Stomach (tissue), 9 donors: ENCODE data around the gene ZFTA. TPM values are rescaled to one million over a fixed set of nuclear protein-coding genes. Genes with fewer than 3 reads are reported as not detected.
A peak's percentile ranks its signal among the peaks of the same experiment; 100 is the strongest.
"Not testable (repeated sequence)": the region's sequence is repeated elsewhere in the genome, so short reads cannot be mapped to it uniquely, and the experiment has no call there.

Experiments
- DNase-seq, 2 donors: peaks; one replicate each; pipeline versions ENCODE4 v3.0.0 to v3.0.0-alpha.2; 2013 to 2019
- H3K27ac ChIP-seq, 5 donors: fragments of 200-600 bp in 4 of 5; sonication (generic) in 4 of 5; one replicate each; pipeline ENCODE4 v1.5.1; 2013 to 2019; ENCODE audit warnings: mild to moderate bottlenecking in 1 of 5, moderate library complexity in 1 of 5
- H3K27me3 ChIP-seq, 3 donors: fragments of 200-600 bp; sonication (generic); one replicate each; pipeline ENCODE4 v1.5.1; 2017 to 2019; ENCODE audit warnings: mixed run types in 1 of 3
- H3K36me3 ChIP-seq, 4 donors: fragments of 200-600 bp; sonication (generic); 1 replicate in 3 of 4; 2 replicates in 1 of 4; pipeline ENCODE4 v1.5.1; 2016 to 2019
- H3K4me1 ChIP-seq, 4 donors: fragments of 200-600 bp; sonication (generic); one replicate each; pipeline ENCODE4 v1.5.1; 2016 to 2019
- H3K4me3 ChIP-seq, 4 donors: fragments of 200-600 bp; sonication (generic) in 3 of 4; one replicate each; pipeline ENCODE4 v1.5.1; 2016 to 2019; ENCODE audit warnings: mild to moderate bottlenecking in 1 of 4
- H3K9me3 ChIP-seq, 4 donors: fragments of 200-600 bp; sonication (generic); one replicate each; pipeline ENCODE4 v1.5.1; 2016 to 2019
- EP300 ChIP-seq: sonication (generic); formaldehyde crosslinking; IDR thresholded peaks from one replicate; pipeline ENCODE4 v1.6.1; 2017; ENCODE audit warnings: antibody characterized with exemption
- POLR2A ChIP-seq, 4 donors: fragments of 450-650 bp; IDR thresholded peaks; one replicate each; pipeline ENCODE4 v1.6.1; 2016; ENCODE audit warnings: antibody characterized with exemption in 4 of 4, control low read depth in 2 of 4, mild to moderate bottlenecking in 1 of 4, moderate library complexity in 1 of 4
- POLR2AphosphoS5 ChIP-seq, 3 donors: sonication (generic); formaldehyde crosslinking; IDR thresholded peaks; one replicate each; pipeline ENCODE4 v1.6.1; 2016; ENCODE audit warnings: antibody characterized with exemption in 3 of 3
- WGBS, 5 donors: extraction: QIAGEN DNeasy Blood & Tissue Kit in 3 of 5; methylation state at CpG; one replicate each; pipeline versions ENCODE4 v1.1.5 to v1.1.7; 2013 to 2018; 5-methylcytosine and 5-hydroxymethylcytosine counted together
- intact Hi-C: fragments of 100-400 bp; cut with DNase I; formaldehyde crosslinking; loops from one replicate; pipeline ENCODE4 v1.15.1; 2023; ENCODE audit warnings: low total_unique reads
- polyA plus RNA-seq, 3 donors: library from polyadenylated mRNA; stranded (reverse); fragments of 200-250 nt; gene quantifications; one replicate each; pipeline ENCODE4 v1.2.3, GENCODE V29; 2013
- total RNA-seq, 5 donors: library from RNA; depleted of rRNA; stranded (reverse); fragments of >200 nt; gene quantifications; one replicate each; pipeline versions ENCODE4 v1.1.0 to v1.2.3, GENCODE V29; 2014 to 2016
- TF ChIP-seq, protein P1 (sequence below), 7 experiments: fragments of 450-650 bp in 4 of 7; fragments of 200-600 bp in 3 of 7; sonication (generic) in 3 of 7; IDR thresholded peaks; one replicate each; pipeline ENCODE4 v1.5.1; 2016 to 2019; ENCODE audit warnings: antibody characterized with exemption in 7 of 7, control low read depth in 2 of 7, mild to moderate bottlenecking in 1 of 7
- donor health status: healthy with polysubstance abuse.
- donor health status: Bipolar disorder and iron deficiency.
- donor health status: healthy.

The ZFTA gene
- total and polyA plus RNA-seq, 8 donors = 1.8 to 16.8 (median 5.8) TPM

DNA sequence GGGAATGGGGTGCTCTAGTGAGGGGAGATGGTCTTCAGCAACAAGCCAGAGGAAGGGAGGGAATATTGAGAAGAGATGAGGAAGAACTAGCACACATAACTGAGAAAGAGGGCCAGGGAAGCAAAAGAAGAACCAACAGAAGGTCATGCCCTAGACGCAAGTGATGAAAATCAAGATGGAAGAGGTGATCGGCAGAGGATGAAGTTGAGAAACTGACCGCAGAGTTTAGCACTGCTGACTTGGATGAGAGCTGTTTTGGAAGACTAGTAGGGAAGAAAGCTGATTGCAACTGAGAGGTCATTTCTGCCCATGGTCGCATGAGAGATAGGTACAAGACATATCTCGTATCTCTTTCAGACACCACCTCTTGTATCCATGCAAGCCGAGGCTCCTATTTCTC lies 47.6 kb upstream of the ZFTA start:
- 92 to 95% (median 94%) methylated on average over 6 of the region's 6 CpGs for WGBS, 5 donors
- TF ChIP-seq EP300 (no peak), POLR2A (IDR thresholded peaks at IDR 0.05) (no peak)
- DNase-seq = no peak
- intact Hi-C loops = no loop called here
- Histone ChIP-seq H3K36me3 (peaks cover 36 to 48% (median 46%) of the 10 kb centered on the region in 4 donors), H3K4me1 (peaks cover 8 to 38% (median 28%) of the 10 kb centered on the region in 4 donors), H3K27ac (no peak overlapping the region), H3K4me3 (no peak overlapping the region), H3K27me3 (no peaks in the 10 kb centered on the region), H3K9me3 (no peaks in the 10 kb centered on the region)

- intact Hi-C loops = no loop called here
- WGBS, 5 donors = 11 to 21% (median 19%) methylated on average over 7 of the region's 7 CpGs
Measured at GRCh38 chr11:63814383-63814736, 45.8 kb upstream of the ZFTA start.

DNA sequence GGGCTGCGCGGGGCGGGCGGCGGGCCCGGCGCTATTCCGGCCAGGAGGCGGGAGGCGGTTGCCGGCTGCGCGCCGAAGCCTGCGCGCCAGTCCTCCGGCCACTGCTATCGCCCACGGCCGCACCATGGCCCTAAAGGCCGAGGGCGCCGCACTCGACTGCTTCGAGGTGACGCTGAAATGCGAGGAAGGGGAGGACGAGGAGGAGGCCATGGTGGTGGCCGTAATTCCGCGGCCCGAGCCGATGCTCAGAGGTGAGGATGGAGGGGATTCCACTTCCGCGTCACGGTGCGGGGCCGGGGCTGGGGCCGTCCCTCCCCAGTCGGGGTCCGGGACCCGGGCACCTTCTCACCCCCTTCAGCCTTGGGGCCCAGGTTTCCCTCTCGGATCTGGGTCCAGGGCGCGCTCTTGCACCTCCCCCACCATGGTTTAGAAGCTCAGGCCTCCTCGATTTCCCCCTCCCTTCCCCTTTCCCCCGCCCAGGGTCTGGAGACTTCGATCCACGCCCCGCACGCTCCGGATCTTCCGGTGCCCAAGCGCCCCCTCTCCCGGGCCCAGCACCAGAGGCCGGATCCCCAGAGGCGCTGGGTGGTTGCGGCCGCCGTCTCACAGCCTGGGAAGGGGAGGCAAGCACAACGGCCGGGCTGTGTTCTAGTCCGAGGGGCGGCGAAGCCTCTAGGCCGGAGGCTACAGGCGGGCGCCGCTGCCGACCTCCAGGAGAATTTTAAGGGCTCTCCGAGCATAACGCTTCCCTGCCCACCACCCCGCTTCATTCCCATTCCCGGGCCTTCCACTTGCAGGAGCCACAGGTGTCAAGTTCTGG lies 45.2 kb upstream of the ZFTA start:
- no peak for TF ChIP-seq EP300
- TF ChIP-seq POLR2AphosphoS5 (IDR thresholded peaks at IDR 0.05) = no peak
- TF ChIP-seq, protein P1, sequence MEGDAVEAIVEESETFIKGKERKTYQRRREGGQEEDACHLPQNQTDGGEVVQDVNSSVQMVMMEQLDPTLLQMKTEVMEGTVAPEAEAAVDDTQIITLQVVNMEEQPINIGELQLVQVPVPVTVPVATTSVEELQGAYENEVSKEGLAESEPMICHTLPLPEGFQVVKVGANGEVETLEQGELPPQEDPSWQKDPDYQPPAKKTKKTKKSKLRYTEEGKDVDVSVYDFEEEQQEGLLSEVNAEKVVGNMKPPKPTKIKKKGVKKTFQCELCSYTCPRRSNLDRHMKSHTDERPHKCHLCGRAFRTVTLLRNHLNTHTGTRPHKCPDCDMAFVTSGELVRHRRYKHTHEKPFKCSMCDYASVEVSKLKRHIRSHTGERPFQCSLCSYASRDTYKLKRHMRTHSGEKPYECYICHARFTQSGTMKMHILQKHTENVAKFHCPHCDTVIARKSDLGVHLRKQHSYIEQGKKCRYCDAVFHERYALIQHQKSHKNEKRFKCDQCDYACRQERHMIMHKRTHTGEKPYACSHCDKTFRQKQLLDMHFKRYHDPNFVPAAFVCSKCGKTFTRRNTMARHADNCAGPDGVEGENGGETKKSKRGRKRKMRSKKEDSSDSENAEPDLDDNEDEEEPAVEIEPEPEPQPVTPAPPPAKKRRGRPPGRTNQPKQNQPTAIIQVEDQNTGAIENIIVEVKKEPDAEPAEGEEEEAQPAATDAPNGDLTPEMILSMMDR (IDR thresholded peaks at IDR 0.05) = no peak
- TF ChIP-seq POLR2A (IDR thresholded peaks at IDR 0.05) = no peak
- 0 to 1% (median 1%) methylated on average over 50 to 70 of the region's 74 CpGs for WGBS, 5 donors
- Histone ChIP-seq H3K27me3 (no peaks in the 10 kb centered on the region), H3K27ac (peak overlapping the region; percentile 66 to 88 (median 82)), H3K9me3 (no peaks in the 10 kb centered on the region), H3K4me3 (peak overlapping the region; percentile 91 to 99 (median 95)), H3K36me3 (peaks cover 20 to 25% (median 22%) of the 10 kb centered on the region in 4 donors), H3K4me1 (peaks cover 8 to 38% (median 28%) of the 10 kb centered on the region in 4 donors)
- DNase-seq = peak; percentile 33 to 86
- intact Hi-C loops = no loop called here

More at GRCh38 chr11:63814383-63814736, 45.8 kb upstream of the ZFTA start:
- Histone ChIP-seq H3K4me3 (peak overlapping the region; percentile 91 to 99 (median 95)), H3K36me3 (peaks cover 25 to 31% (median 28%) of the 10 kb centered on the region in 4 donors), H3K27me3 (no peaks in the 10 kb centered on the region), H3K27ac (peak overlapping the region in 3 of 5 donors; percentile 82 to 88 (median 85)), H3K4me1 (peaks cover 8 to 38% (median 28%) of the 10 kb centered on the region in 4 donors), H3K9me3 (no peaks in the 10 kb centered on the region)
- TF ChIP-seq EP300 = no peak
- no peak for TF ChIP-seq POLR2A (IDR thresholded peaks at IDR 0.05)
- DNase-seq = no peak

DNA sequence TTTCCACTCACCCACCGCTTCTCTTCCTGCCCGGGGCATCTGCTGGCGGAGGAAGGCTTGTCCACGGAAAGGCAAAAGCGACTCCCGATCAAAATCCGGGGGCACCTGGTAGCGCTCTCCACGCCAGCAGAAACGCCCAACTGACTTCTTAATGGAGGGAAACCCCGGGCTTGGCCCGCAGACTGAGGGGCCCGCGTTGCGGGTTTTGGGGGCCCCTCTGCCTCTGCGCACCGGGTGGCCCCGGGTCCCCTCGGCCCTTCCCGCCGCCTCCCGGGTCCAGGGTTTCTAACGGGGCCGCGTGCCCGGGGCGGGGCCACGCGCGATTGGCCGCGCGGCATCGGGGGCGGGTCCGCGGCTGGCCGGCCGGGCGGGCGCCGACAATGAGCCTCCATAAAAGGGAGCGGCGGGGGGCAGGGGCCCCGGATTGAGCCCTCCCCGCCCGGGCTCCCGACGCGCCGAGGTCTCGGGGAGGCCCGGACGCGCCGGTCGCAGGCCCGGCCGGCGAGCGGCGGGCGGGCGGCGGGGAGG lies 44.5 kb upstream of the ZFTA start, which contains the start of gene SPINDOC:
TSS of gene SPINDOC (plus strand) at position 422 of the 528 bp plus-strand sequence. CDS start 231 bp downstream, outside the sequence.
- peak within 1 kb of the TSS; percentile 66 to 88 (median 82) for H3K27ac ChIP-seq
- no peaks in the 10 kb centered on the region for H3K27me3 ChIP-seq
- H3K4me3 ChIP-seq = peak within 1 kb of the TSS; percentile 91 to 99 (median 95)
- intact Hi-C loops = no loop called here
- H3K36me3 ChIP-seq = peaks cover 13 to 19% (median 15%) of the 10 kb centered on the region in 4 donors
- H3K4me1 ChIP-seq = peaks cover 8 to 38% (median 28%) of the 10 kb centered on the region in 4 donors
- TF ChIP-seq, protein P1 (IDR thresholded peaks at IDR 0.05) = no peak
- TF ChIP-seq EP300 (no peak), POLR2AphosphoS5 (IDR thresholded peaks at IDR 0.05) (no peak), POLR2A (IDR thresholded peaks at IDR 0.05) (no peak)
- WGBS, 5 donors = 0 to 3% (median 1%) methylated on average over 13 to 59 of the region's 65 CpGs
- DNase-seq = peak; percentile 80 to 91
- no peaks in the 10 kb centered on the region for H3K9me3 ChIP-seq

GRCh38 chr11:63811522-63811921 lies 42.9 kb upstream of the ZFTA start:
- peaks cover 8 to 34% (median 28%) of the 10 kb centered on the region in 4 donors for H3K4me1 ChIP-seq
- no peak overlapping the region for H3K27ac ChIP-seq
- intact Hi-C loops = no loop called here
- H3K27me3 ChIP-seq = no peaks in the 10 kb centered on the region
- 79 to 92% (median 82%) methylated on average over 3 of the region's 3 CpGs for WGBS, 5 donors
- TF ChIP-seq, protein P1 (IDR thresholded peaks at IDR 0.05) = no peak
- TF ChIP-seq POLR2AphosphoS5 (IDR thresholded peaks at IDR 0.05) (no peak), POLR2A (IDR thresholded peaks at IDR 0.05) (no peak), EP300 (no peak)
- H3K4me3 ChIP-seq = no peak overlapping the region
- DNase-seq = no peak
- no peaks in the 10 kb centered on the region for H3K9me3 ChIP-seq
- peaks cover 3 to 5% (median 4%) of the 10 kb centered on the region in 4 donors for H3K36me3 ChIP-seq

- DNase-seq, H3K27ac ChIP-seq, H3K9me3 ChIP-seq, H3K27me3 ChIP-seq, H3K4me3 ChIP-seq, H3K36me3 ChIP-seq, intact Hi-C loops: not testable (repeated sequence)
- WGBS, 5 donors = 92 to 97% (median 96%) methylated on average over 11 of the region's 11 CpGs
- H3K4me1 ChIP-seq = peaks cover 8 to 24% (median 22%) of the 10 kb centered on the region in 4 donors
Measured at GRCh38 chr11:63810383-63810782, 41.8 kb upstream of the ZFTA start.
